ENCODE data around the gene HCFC1R1.
"Not testable (repeated sequence)": the region's sequence is repeated elsewhere in the genome, so short reads cannot be mapped to it uniquely, and the experiment has no call there.

HCFC1R1 gene, protein sequence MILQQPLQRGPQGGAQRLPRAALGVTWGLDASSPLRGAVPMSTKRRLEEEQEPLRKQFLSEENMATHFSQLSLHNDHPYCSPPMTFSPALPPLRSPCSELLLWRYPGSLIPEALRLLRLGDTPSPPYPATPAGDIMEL

DNA sequence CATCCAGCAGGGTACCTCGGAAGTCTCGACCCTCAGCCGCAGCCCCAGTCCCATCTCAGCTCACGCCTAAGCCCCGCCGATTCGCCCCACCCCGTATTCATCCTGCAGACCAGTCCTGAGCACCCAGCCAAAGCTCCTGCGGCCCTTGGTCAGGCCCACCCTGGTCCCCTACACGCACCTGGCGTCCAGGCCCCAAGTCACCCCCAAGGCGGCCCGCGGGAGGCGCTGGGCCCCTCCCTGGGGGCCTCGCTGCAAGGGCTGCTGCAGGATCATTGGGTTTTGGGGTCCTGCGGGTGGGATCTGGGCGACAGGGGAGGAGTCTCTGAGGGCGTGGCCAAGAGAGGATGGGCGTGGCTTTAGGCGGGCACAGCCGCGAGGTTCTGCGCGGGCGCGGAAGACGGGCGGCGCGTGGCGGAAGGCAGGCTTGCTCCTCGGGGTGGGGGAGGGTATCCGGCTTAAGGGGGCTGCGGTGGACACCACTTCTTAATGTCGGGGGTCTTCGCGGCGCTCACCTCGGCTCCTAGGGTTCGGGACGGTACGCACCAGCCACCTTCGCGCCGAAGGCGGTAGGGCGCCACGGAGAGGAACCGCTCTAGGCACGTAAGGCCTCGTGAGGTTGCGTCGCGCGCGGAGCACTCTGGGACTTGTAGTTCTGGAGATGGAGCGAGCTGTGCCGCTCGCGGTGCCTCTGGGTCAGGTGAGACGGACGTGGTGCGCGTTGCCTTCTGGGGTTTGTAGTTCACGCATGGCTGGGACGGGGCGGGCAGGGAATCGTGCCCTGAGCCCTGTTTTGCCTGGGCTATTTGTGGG, at the start of gene HCFC1R1, which contains the start of gene THOC6:
TSS of gene HCFC1R1 (minus strand) at position 274 of the 810 bp plus-strand sequence. CDS start at position 273, 1 bp downstream.
TSS of gene THOC6 (plus strand) at position 367 of the 810 bp plus-strand sequence. CDS start at position 659, 292 bp downstream.
- DNase-seq (ENCODE audit: low spot score) (peak; percentile 93), FAIRE-seq (peak; percentile 99)

DNA sequence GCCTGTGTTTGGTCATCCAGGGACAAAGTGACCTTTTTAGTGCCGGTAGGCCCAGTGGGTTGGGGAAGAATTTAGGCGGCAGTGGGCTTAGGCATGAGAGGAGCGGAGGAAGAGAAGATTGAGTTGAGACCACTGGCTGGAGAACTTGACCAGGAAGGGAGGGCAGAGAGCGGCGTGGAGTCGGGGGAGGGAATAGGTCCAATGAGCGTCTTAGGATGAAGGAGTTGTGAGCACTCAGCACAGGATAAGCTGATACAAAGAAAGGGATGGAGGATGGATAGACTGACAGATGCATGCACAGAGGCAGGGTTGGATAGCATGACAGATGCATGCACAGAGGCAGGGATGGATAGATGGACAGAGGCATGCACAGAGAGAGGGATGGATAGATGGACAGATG, 49.7 kb upstream of the HCFC1R1 start:
- no peak for DNase-seq (ENCODE audit: low spot score)
- no peak for FAIRE-seq

- not testable (repeated sequence) for DNase-seq (ENCODE audit: low spot score)
- FAIRE-seq: peak; percentile 56
These were observed 49.0 kb upstream of the HCFC1R1 start for GRCh38 chr16:3072576-3073263.

- not testable (repeated sequence) for FAIRE-seq; DNase-seq (ENCODE audit: low spot score)
These were observed 48.4 kb upstream of the HCFC1R1 start for GRCh38 chr16:3072148-3072547.

GRCh38 chr16:3071655-3072054, 47.9 kb upstream of the HCFC1R1 start:
- FAIRE-seq (no peak), DNase-seq (ENCODE audit: low spot score) (no peak)

DNA sequence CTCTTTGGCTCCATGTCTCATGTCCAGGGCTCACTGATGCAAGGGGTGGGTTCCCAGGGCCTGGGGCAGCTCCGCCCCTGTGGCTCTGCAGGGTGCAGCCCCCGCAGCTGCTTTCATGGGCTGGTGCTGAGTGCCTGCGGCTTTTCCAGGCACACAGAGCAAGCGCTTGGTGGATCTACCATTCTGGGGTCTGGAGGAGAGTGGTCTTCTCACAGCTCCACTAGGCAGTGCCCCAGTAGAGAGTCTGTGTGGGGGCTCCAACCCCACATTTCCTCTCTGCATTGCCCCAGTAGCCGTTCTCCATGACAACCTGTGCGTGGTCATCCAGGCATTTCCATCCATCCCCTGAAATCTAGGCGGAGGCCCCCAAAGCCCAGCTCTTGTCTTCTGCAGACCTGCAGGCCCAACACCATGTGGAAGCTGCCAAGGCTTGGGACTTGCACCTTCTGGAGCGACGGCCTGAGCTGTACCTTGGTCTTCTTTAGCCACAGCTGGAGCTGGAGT, 46.9 kb upstream of the HCFC1R1 start:
- FAIRE-seq (no peak), DNase-seq (ENCODE audit: low spot score) (no peak)

DNA sequence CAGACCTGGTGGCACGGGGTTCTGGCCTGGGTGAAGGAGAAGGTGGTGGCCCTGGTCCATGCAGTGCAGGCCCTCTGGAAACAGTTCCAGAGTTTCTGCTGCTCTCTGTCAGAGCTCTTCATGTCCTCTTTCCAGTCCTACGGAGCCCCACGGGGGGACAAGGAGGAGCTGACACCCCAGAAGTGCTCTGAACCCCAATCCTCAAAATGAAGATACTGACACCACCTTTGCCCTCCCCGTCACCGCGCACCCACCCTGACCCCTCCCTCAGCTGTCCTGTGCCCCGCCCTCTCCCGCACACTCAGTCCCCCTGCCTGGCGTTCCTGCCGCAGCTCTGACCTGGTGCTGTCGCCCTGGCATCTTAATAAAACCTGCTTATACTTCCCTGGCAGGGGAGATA, 45.4 kb upstream of the HCFC1R1 start:
- not testable (repeated sequence) for DNase-seq (ENCODE audit: low spot score); FAIRE-seq

DNA sequence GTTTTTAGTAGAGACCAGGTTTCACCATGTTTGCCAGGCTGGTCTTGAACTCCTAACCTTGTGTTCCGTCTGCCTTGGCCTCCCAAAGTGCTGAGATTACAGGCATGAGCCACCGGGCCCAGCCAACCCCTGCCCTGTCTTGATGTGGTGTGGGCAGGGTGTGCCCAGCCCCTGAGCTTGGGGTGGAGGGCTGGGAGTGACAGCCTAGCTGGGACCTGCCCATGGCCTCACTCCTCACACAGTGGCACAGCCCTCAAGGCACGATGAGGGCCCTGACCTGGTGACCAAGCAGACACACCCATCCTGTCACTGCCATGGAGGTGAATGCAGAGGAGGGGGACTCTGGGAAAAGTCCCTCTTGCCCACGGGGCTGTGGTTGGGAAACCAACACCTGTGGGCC, 44.7 kb upstream of the HCFC1R1 start:
- FAIRE-seq: no peak

DNA sequence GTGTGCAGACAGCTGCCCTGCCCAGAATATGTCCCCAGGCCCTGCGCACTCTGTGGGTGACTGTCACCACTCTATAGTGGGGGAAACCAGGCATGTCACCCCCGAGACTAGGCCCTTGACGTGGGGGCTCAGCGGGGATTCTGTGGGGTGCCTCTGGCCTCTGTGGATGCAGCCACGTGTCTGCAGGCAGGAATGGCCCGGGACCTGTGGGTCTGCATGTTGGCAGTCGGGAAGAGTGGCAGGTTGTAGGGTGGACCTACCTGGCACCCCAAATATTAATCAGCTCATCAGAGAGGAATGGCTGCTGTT, 42.7 kb upstream of the HCFC1R1 start:
- no peak for FAIRE-seq
- no peak for DNase-seq (ENCODE audit: low spot score)

More for the DNA sequence above, 44.7 kb upstream of the HCFC1R1 start:
- no peak for DNase-seq (ENCODE audit: low spot score)

- FAIRE-seq (no peak), DNase-seq (ENCODE audit: low spot score) (no peak)
These were observed 42.1 kb upstream of the HCFC1R1 start for GRCh38 chr16:3065742-3066439.

GRCh38 chr16:3065069-3065741, 41.5 kb upstream of the HCFC1R1 start, which contains the start of gene IL32:
Gene IL32 (plus strand): TSS chr16:3065640. CDS start chr16:3065812, 172 bp downstream.
- DNase-seq (ENCODE audit: low spot score) (peak; percentile 76), FAIRE-seq (no peak)

GRCh38 chr16:3063625-3064386, 40.1 kb upstream of the HCFC1R1 start:
- FAIRE-seq: no peak

DNA sequence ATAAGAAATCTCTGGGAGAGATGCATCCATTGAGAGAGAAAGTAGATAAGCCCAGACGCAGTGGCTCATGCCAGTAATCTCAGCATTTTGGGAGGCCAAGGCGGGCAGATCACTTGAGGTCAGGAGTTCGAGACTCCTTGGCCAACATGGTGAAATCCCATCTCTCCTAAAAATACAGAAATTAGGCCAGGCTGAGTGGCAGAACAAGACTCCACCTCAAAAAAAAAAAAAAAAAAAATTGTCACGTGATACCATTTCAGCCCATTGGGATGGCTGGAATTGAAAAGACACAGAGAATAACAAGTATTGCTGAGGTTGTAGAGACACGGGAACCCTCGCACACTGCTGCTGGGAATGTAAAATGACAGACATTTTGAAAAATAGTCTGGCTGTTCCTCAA, 38.8 kb upstream of the HCFC1R1 start:
- FAIRE-seq: no peak

More at GRCh38 chr16:3063625-3064386, 40.1 kb upstream of the HCFC1R1 start:
- DNase-seq (ENCODE audit: low spot score): no peak

GRCh38 chr16:3060339-3061127, 36.8 kb upstream of the HCFC1R1 start:
- no peak for FAIRE-seq
- no peak for DNase-seq (ENCODE audit: low spot score)

More for the DNA sequence above, 38.8 kb upstream of the HCFC1R1 start:
- no peak for DNase-seq (ENCODE audit: low spot score)

DNA sequence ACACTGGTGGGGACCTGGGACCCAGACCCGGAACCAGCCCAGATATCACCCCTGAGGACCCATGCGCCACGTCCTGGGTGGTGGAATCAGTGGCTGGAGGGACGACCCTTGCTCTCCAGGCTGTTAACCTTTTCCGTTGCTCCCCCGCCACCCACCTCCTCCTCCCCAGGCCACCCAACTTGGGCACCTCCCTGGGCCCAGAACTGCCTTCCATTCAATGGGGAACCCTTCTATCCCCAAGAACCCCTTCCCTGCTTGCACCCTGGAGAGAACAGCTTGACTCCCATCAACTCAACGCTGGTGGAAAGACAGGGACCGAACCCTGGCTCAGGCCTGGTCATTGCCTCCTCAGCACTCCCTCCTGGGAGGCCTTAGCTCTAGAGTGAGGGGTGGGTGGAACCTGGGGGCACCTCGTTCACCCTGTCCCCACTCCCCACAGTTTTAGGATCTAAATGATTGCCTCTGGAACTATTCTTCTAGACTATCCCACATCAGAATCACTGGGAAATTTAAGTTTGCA, 36.0 kb upstream of the HCFC1R1 start:
- DNase-seq (ENCODE audit: low spot score): no peak
- no peak for FAIRE-seq

GRCh38 chr16:3059041-3059722, 35.4 kb upstream of the HCFC1R1 start:
- FAIRE-seq: peak; percentile 85
- peak; percentile 96 for DNase-seq (ENCODE audit: low spot score)

- FAIRE-seq: no peak
- peak; percentile 66 for DNase-seq (ENCODE audit: low spot score)
These were observed 34.6 kb upstream of the HCFC1R1 start for GRCh38 chr16:3058139-3059030.
